GM12878 (cell line): Measurements from ENCODE around the gene ZNF570. TPM values are rescaled to one million over a fixed set of nuclear protein-coding genes. Genes with fewer than 3 reads are reported as not detected.

Experiments used
- CBX3 ChIP-seq: fragments of 200-600 bp; sonication (generic); IDR thresholded peaks from 2 replicates; pipeline ENCODE4 v1.6.1; 2016; ENCODE audit warnings: low read depth, borderline replicate concordance
- EGR1 ChIP-seq, 2 experiments: IDR thresholded peaks; 1 replicate in 1 of 2; 2 replicates in 1 of 2; pipeline ENCODE4 v1.6.1; 2011 to 2012; ENCODE audit warnings: low read depth in 2 of 2, low read length in 2 of 2, borderline replicate concordance in 1 of 2, mild to moderate bottlenecking in 1 of 2, moderate library complexity in 1 of 2
- EZH2 ChIP-seq: IDR thresholded peaks from 2 replicates; pipeline ENCODE4 v1.6.1; 2012; ENCODE audit warnings: low read depth, mild to moderate bottlenecking, control low read depth, inconsistent platforms, low read length, borderline replicate concordance; ENCODE audit not compliant: control insufficient read depth
- HDAC2 ChIP-seq: fragments of 200-600 bp; sonication (generic); IDR thresholded peaks from 2 replicates; pipeline ENCODE4 v1.6.1; 2017
- KDM1A ChIP-seq: fragments of 200-600 bp; sonication (generic); IDR thresholded peaks from 2 replicates; pipeline ENCODE4 v1.6.1; 2016; ENCODE audit warnings: borderline replicate concordance
- MEF2A ChIP-seq: IDR thresholded peaks from 2 replicates; pipeline ENCODE4 v1.6.1; 2011; ENCODE audit warnings: low read depth, mild to moderate bottlenecking, low read length, moderate library complexity; ENCODE audit not compliant: insufficient read depth
- MTA3 ChIP-seq: IDR thresholded peaks from 2 replicates; pipeline ENCODE4 v1.6.1; 2012; ENCODE audit warnings: low read length, inconsistent platforms, borderline replicate concordance
- MYB ChIP-seq: fragments of 150-350 bp; IDR thresholded peaks from 2 replicates; pipeline ENCODE4 v1.6.1; 2014; ENCODE audit warnings: mild to moderate bottlenecking, low read depth, low read length, borderline replicate concordance
- NFYB ChIP-seq: IDR thresholded peaks from 2 replicates; pipeline ENCODE4 v1.6.1; 2011; ENCODE audit warnings: low read depth, mild to moderate bottlenecking, low read length, improper control_type of control experiment, moderate library complexity; ENCODE audit not compliant: insufficient read depth
- NRF1 ChIP-seq: conservative IDR thresholded peaks from 2 replicates; pipeline ENCODE4 v1.6.1; 2011; ENCODE audit warnings: mild to moderate bottlenecking, low read depth, low read length, improper control_type of control experiment
- PML ChIP-seq: IDR thresholded peaks from 2 replicates; pipeline ENCODE4 v1.6.1; 2012; ENCODE audit warnings: low read length, inconsistent platforms
- POLR2AphosphoS2 ChIP-seq: IDR thresholded peaks from 2 replicates; pipeline ENCODE4 v1.6.1; 2011; ENCODE audit warnings: low read depth, mild to moderate bottlenecking, low read length, improper control_type of control experiment, moderate library complexity
- RB1 ChIP-seq: fragments of 450-650 bp; formaldehyde crosslinking; IDR thresholded peaks from 2 replicates; pipeline ENCODE4 v1.6.1; 2017; ENCODE audit warnings: mild to moderate bottlenecking, borderline replicate concordance
- SMC3 ChIP-seq: IDR thresholded peaks from 2 replicates; pipeline ENCODE4 v1.6.1; 2011; ENCODE audit warnings: low read length, improper control_type of control experiment, borderline replicate concordance
- SP1 ChIP-seq: IDR thresholded peaks from one replicate; pipeline ENCODE4 v1.6.1; 2011; ENCODE audit warnings: low read depth, low read length
- SUZ12 ChIP-seq: fragments of 200-600 bp; sonication (generic); IDR thresholded peaks from one replicate; pipeline ENCODE4 v1.6.1; 2018; ENCODE audit warnings: antibody characterized with exemption, mild to moderate bottlenecking; ENCODE audit not compliant: unreplicated experiment
- TCF3 ChIP-seq: IDR thresholded peaks from 2 replicates; pipeline ENCODE4 v1.6.1; 2012; ENCODE audit warnings: low read depth, mild to moderate bottlenecking, low read length, borderline replicate concordance; ENCODE audit not compliant: insufficient read depth
- ZNF217 ChIP-seq: fragments of 450-650 bp; IDR thresholded peaks from 2 replicates; pipeline ENCODE4 v1.6.1; 2017; ENCODE audit warnings: antibody characterized with exemption, mild to moderate bottlenecking
- ZNF274 ChIP-seq: IDR thresholded peaks from one replicate; pipeline ENCODE4 v1.8.0; 2011; ENCODE audit not compliant: insufficient read length, insufficient read depth
- polyA plus RNA-seq, 11 experiments: library from polyadenylated mRNA; depleted of rRNA in 4 of 11; unstranded in 6 of 11; stranded (reverse) in 5 of 11; fragments of >200 nt; fragmentation: Nextera tagmentation in 4 of 11; fragmentation: Illumina TruSeq in 1 of 11; extraction: Ambion mirVana in 4 of 11; extraction: Trizol in 1 of 11; gene quantifications; 1 replicate in 1 of 11; 2 replicates in 10 of 11; pipeline versions ENCODE4 v1.2.1 to v1.2.3, GENCODE V29; 2011 to 2016; ENCODE audit warnings: inconsistent platforms in 2 of 11, missing spikeins in 2 of 11, low read depth in 1 of 11
- total RNA-seq, 4 experiments: library from RNA; depleted of rRNA in 3 of 4; stranded (reverse); fragments of >200 nt in 3 of 4; fragmentation: Illumina TruSeq in 1 of 4; extraction: Trizol in 1 of 4; gene quantifications; 2 replicates each; pipeline versions ENCODE4 v1.2.1 to v1.2.3, GENCODE V29; 2013 to 2021
- TF ChIP-seq, protein P1 (sequence below): fragments of 450-650 bp; formaldehyde crosslinking; IDR thresholded peaks from 2 replicates; pipeline ENCODE4 v1.5.0; 2022; ENCODE audit warnings: mild to moderate bottlenecking, missing genetic modification characterization
- TF ChIP-seq, protein P2 (sequence below): fragments of 450-650 bp; IDR thresholded peaks from 2 replicates; pipeline ENCODE4 v1.6.1; 2018; ENCODE audit warnings: mild to moderate bottlenecking, low read depth, moderate library complexity; ENCODE audit not compliant: partially characterized antibody
- TF ChIP-seq, protein P3 (sequence below): fragments of 450-650 bp; IDR thresholded peaks from 2 replicates; pipeline ENCODE4 v1.6.1; 2016; ENCODE audit warnings: mild to moderate bottlenecking

The ZNF570 gene
- total and polyA plus RNA-seq, 10 of the 15 experiments (the other 5 are each of a cell fraction or from before 2014, with no cell fraction given): 0.25 to 3.6 (median 1.7) TPM

DNA sequence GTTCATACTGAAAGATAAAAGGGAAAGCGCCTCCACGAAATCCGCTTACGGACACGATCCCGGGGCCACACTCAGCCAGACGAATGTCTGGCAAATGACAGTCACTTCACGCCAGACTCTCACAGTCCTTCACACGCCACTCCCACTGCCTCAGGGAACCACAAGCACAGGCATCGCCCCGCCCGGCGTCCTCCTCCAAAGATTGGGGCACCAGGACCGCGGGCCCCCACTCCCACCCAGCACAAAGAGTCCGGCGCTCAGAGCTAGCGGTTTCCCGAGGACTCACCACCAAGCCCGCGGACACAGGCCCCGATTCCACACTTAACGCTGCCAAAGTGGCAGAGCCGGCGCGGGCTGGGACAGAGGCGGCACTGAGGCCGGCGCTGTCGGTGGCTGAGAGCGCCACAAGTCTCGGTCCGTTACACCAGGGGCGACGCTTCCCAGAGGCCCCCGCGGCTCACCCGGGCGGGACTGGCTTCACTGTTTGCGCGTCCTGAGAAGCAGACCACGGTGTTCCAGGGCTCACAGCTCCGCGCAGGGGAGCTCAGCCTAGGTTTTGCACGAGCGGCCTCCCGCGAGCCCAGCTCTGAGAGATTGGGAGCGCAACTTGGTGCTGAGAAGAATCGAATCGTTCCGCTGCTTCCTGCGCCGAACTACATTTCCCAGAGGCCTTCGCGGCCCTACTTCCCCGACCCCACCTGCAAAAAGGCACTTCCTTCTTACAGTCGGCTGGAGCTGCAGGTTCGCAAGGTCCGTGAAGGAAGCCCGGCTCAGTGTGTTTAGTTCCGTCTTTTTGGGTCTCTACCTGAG, 2.2 kb upstream of the ZNF570 start, which contains the start of gene ZNF569 (continued):
- TF ChIP-seq, protein P1, sequence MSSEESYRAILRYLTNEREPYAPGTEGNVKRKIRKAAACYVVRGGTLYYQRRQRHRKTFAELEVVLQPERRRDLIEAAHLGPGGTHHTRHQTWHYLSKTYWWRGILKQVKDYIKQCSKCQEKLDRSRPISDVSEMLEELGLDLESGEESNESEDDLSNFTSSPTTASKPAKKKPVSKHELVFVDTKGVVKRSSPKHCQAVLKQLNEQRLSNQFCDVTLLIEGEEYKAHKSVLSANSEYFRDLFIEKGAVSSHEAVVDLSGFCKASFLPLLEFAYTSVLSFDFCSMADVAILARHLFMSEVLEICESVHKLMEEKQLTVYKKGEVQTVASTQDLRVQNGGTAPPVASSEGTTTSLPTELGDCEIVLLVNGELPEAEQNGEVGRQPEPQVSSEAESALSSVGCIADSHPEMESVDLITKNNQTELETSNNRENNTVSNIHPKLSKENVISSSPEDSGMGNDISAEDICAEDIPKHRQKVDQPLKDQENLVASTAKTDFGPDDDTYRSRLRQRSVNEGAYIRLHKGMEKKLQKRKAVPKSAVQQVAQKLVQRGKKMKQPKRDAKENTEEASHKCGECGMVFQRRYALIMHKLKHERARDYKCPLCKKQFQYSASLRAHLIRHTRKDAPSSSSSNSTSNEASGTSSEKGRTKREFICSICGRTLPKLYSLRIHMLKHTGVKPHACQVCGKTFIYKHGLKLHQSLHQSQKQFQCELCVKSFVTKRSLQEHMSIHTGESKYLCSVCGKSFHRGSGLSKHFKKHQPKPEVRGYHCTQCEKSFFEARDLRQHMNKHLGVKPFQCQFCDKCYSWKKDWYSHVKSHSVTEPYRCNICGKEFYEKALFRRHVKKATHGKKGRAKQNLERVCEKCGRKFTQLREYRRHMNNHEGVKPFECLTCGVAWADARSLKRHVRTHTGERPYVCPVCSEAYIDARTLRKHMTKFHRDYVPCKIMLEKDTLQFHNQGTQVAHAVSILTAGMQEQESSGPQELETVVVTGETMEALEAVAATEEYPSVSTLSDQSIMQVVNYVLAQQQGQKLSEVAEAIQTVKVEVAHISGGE: peak; percentile 94
- TF ChIP-seq EZH2: no peak
- TF ChIP-seq, protein P2, sequence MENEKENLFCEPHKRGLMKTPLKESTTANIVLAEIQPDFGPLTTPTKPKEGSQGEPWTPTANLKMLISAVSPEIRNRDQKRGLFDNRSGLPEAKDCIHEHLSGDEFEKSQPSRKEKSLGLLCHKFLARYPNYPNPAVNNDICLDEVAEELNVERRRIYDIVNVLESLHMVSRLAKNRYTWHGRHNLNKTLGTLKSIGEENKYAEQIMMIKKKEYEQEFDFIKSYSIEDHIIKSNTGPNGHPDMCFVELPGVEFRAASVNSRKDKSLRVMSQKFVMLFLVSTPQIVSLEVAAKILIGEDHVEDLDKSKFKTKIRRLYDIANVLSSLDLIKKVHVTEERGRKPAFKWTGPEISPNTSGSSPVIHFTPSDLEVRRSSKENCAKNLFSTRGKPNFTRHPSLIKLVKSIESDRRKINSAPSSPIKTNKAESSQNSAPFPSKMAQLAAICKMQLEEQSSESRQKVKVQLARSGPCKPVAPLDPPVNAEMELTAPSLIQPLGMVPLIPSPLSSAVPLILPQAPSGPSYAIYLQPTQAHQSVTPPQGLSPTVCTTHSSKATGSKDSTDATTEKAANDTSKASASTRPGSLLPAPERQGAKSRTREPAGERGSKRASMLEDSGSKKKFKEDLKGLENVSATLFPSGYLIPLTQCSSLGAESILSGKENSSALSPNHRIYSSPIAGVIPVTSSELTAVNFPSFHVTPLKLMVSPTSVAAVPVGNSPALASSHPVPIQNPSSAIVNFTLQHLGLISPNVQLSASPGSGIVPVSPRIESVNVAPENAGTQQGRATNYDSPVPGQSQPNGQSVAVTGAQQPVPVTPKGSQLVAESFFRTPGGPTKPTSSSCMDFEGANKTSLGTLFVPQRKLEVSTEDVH: no peak
- no peak for TF ChIP-seq NRF1
- TF ChIP-seq HDAC2: no peak
- peak; percentile 43; the same call in 1 of the 2 replicates for TF ChIP-seq MEF2A
- TF ChIP-seq MTA3: no peak
- TF ChIP-seq, protein P3, sequence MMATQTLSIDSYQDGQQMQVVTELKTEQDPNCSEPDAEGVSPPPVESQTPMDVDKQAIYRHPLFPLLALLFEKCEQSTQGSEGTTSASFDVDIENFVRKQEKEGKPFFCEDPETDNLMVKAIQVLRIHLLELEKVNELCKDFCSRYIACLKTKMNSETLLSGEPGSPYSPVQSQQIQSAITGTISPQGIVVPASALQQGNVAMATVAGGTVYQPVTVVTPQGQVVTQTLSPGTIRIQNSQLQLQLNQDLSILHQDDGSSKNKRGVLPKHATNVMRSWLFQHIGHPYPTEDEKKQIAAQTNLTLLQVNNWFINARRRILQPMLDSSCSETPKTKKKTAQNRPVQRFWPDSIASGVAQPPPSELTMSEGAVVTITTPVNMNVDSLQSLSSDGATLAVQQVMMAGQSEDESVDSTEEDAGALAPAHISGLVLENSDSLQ: peak; percentile 71
- no peak for TF ChIP-seq NFYB
- no peak for TF ChIP-seq TCF3
- peak; percentile 15 for TF ChIP-seq SMC3
- no peak for TF ChIP-seq ZNF274
- peak; percentile 51 for TF ChIP-seq SP1
- TF ChIP-seq KDM1A: no peak
- no peak; the same call in 1 of the 2 replicates for TF ChIP-seq RB1
- TF ChIP-seq MYB: no peak
- no peak for TF ChIP-seq ZNF217
- no peak for TF ChIP-seq PML
- TF ChIP-seq CBX3: no peak
- TF ChIP-seq SUZ12: no peak
- peak in 1 of 2 experiments; percentile 41; a peak in 1 of 3 replicates for TF ChIP-seq EGR1 (IDR thresholded peaks at IDR 0.05; ENCODE audit: borderline replicate concordance in 1 of 2, low read depth in 2 of 2, low read length in 2 of 2)
- TF ChIP-seq POLR2AphosphoS2: no peak
